ENCODE measurements around the gene CACTIN. TPM values are rescaled to one million over a fixed set of nuclear protein-coding genes. Genes with fewer than 3 reads are reported as not detected.

The CACTIN gene
- total RNA-seq, 1 experiment from 2014 or later: 19.8 TPM

GRCh38 chr19:3606174-3606689 lies 20.4 kb downstream of the CACTIN start:
- in situ Hi-C loops (cut with HindIII; ENCODE audit: low pct_unique_long_range_greater_than_20kb, low sequenced_read_pairs): no loop called here
- no peak for DNase-seq (ENCODE audit: low read depth)

DNA sequence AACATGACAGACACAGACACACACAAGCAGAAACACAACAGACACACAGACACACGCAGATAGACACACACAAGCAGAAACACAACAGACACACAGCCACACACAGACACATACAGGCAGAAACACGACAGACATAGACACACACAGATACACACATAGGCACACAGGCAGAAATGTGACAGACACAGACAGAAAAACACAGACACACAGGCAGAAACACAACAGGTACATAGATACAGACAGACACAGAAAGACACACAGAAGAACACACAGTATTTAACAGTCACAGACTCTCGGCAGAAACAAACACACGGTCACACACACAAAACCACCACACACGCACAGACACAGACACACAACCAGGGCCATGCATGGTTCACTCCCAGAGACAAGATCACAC lies 20.8 kb downstream of the CACTIN start:
- DNase-seq (ENCODE audit: low read depth): no peak
- in situ Hi-C loops (cut with HindIII; ENCODE audit: low pct_unique_long_range_greater_than_20kb, low sequenced_read_pairs): no loop called here

DNA sequence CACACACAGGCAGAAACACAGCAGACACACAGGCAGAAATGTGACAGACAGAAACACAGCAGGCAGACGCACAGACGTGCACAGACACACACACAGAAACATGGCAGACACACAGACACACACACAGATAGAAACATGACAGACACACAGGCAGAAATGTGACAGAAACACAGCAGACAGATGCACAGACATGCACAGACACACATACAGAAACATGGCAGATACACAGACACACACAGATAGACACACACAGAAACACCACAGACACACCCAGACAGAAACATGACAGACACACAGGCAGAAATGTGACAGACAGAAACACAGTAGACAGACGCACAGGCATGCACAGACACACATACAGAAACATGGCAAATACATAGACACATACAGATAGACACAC lies 21.2 kb downstream of the CACTIN start:
- DNase-seq (ENCODE audit: low read depth): no peak
- in situ Hi-C loops (cut with HindIII; ENCODE audit: low pct_unique_long_range_greater_than_20kb, low sequenced_read_pairs): no loop called here

DNA sequence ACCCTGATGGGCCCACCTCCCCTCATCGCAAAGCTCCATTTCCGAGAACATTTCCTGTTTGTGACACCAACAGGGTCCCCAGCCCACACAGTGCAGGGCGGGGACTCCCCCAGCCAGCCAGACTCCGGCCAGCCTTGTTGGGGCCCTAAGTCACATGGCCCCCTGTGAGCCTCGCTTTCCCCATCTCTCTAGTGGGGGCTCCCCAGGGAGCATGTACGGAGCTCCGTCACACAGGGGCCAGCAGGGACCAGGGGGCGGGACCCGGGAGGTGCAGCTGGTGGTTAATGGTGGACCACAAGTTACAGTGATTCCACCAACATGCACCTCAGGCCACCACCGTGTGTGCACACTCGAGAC lies 21.6 kb downstream of the CACTIN start:
- in situ Hi-C loops (cut with HindIII; ENCODE audit: low pct_unique_long_range_greater_than_20kb, low sequenced_read_pairs): no loop called here
- no peak for DNase-seq (ENCODE audit: low read depth)

- in situ Hi-C loops (cut with HindIII; ENCODE audit: low pct_unique_long_range_greater_than_20kb, low sequenced_read_pairs): no loop called here
- DNase-seq (ENCODE audit: low read depth): no peak
Observed at GRCh38 chr19:3604227-3604986, 22.2 kb downstream of the CACTIN start.

GRCh38 chr19:3603121-3603811 lies 23.3 kb downstream of the CACTIN start:
- DNase-seq (ENCODE audit: low read depth): no peak
- in situ Hi-C loops (cut with HindIII; ENCODE audit: low pct_unique_long_range_greater_than_20kb, low sequenced_read_pairs): no loop called here

- in situ Hi-C loops (cut with HindIII; ENCODE audit: low pct_unique_long_range_greater_than_20kb, low sequenced_read_pairs): no loop called here
- no peak for DNase-seq (ENCODE audit: low read depth)
Observed at GRCh38 chr19:3601021-3601420, 25.6 kb downstream of the CACTIN start.

GRCh38 chr19:3599776-3600187 lies 26.8 kb downstream of the CACTIN start:
- in situ Hi-C loops (cut with HindIII; ENCODE audit: low pct_unique_long_range_greater_than_20kb, low sequenced_read_pairs): no loop called here
- DNase-seq (ENCODE audit: low read depth): no peak

DNA sequence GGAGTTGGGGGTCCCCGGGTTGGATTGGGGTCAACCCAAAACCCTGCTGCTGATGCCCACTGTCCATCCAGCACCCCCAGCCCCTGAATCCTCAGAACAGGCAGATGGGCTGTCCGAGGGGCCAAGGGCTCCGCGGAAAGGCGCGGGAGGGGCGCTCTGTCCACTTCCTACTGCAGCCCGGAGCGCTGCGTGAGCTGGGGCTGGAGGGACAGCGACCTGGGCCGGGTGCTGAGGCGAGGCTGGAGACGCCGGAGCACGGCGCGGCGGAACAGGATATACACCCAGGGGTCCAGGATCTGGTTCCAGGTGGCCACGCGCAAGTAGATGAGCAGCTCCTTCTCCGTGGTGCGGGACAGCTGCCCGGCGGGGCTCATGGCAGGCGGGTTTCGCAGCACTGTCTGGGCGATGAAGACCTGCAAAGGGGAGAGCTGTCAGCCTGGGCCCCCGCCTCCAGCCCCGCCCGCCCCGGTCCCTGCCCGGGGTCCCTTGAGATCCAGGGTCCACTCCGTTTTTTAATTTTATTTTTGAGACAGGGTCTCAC lies 31.0 kb downstream of the CACTIN start:
- no peak for DNase-seq (ENCODE audit: low read depth)
- in situ Hi-C loops (cut with HindIII; ENCODE audit: low pct_unique_long_range_greater_than_20kb, low sequenced_read_pairs): no loop called here

GRCh38 chr19:3593156-3593555 lies 33.4 kb downstream of the CACTIN start:
- DNase-seq (ENCODE audit: low read depth): no peak
- in situ Hi-C loops (cut with HindIII; ENCODE audit: low pct_unique_long_range_greater_than_20kb, low sequenced_read_pairs): no loop called here

GRCh38 chr19:3591876-3592613 lies 34.5 kb downstream of the CACTIN start:
- no peak for DNase-seq (ENCODE audit: low read depth)
- in situ Hi-C loops (cut with HindIII; ENCODE audit: low pct_unique_long_range_greater_than_20kb, low sequenced_read_pairs): no loop called here

- in situ Hi-C loops (cut with HindIII; ENCODE audit: low pct_unique_long_range_greater_than_20kb, low sequenced_read_pairs): no loop called here
- DNase-seq (ENCODE audit: low read depth): no peak
Observed at GRCh38 chr19:3590991-3591659, 35.5 kb downstream of the CACTIN start.

- in situ Hi-C loops (cut with HindIII; ENCODE audit: low pct_unique_long_range_greater_than_20kb, low sequenced_read_pairs): no loop called here
- DNase-seq (ENCODE audit: low read depth): no peak
Observed at GRCh38 chr19:3589949-3590348, 36.6 kb downstream of the CACTIN start.

DNA sequence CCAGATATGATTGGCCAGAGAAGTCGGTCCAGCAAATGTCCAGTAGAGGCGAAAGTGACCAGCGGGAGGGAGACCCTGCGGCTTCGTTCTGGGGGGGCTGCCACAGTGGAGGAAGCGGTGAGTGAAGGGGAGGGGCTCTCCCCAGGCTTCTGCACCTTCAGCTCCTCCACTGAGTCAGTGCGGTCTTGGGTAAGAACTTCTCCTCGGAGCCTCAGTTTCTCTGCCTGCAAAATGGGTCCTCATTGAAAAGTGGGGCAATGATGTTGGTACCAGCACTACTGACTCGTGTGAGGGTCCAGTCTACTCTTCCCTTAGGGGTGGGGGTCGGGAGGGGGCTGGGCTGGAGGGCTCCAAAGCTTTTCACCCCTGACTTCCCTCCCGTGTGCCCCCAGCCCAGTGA lies 37.2 kb downstream of the CACTIN start:
- DNase-seq (ENCODE audit: low read depth): no peak
- in situ Hi-C loops (cut with HindIII; ENCODE audit: low pct_unique_long_range_greater_than_20kb, low sequenced_read_pairs): no loop called here

DNA sequence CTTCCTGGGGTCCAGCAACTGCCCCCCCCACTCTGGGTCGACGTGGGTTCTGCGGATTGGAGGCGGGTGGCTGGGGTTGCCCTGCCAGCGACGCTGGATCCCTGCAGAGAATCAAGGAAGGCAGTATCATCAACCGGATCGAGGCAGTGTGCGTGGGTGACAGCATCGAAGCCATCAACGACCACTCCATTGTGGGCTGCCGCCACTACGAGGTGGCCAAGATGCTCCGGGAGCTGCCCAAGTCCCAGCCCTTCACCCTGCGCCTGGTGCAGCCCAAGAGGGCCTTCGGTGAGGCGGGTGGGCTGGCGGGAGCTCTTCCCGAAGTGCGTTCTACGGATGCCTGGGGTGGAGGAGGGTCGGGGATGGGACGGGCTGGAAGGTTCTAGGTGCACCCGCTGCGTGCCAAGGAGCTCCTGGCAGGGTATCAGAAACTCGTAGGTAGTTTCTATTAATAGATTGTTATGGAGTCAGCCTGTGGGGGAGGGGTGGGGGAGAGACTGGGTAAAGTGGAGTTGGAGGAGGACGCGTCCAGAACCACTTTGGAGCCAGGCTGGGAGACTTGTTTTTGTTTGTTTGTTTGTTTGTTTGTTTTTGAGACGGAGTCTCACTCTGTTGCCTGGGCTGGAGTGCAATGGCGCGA lies 39.8 kb downstream of the CACTIN start:
- no peak for DNase-seq (ENCODE audit: low read depth)
- in situ Hi-C loops (cut with HindIII; ENCODE audit: low pct_unique_long_range_greater_than_20kb, low sequenced_read_pairs): no loop called here

- no peak for DNase-seq (ENCODE audit: low read depth)
- in situ Hi-C loops (cut with HindIII; ENCODE audit: low pct_unique_long_range_greater_than_20kb, low sequenced_read_pairs): no loop called here
Observed at GRCh38 chr19:3586127-3586626, 40.4 kb downstream of the CACTIN start.

- DNase-seq (ENCODE audit: low read depth): no peak
- in situ Hi-C loops (cut with HindIII; ENCODE audit: low pct_unique_long_range_greater_than_20kb, low sequenced_read_pairs): no loop called here
Observed at GRCh38 chr19:3585301-3586126, 41.1 kb downstream of the CACTIN start, which contains the start of gene GIPC3. GIPC3 (plus strand) TSS chr19:3585478; CDS start chr19:3585598, 120 bp downstream.
